Measurements from ENCODE around the gene IL10. TPM values are rescaled to one million over a fixed set of nuclear protein-coding genes. Genes with fewer than 3 reads are reported as not detected.

IL10 gene
- total RNA-seq, 1 experiment from 2014 or later = 0.16 TPM

DNA sequence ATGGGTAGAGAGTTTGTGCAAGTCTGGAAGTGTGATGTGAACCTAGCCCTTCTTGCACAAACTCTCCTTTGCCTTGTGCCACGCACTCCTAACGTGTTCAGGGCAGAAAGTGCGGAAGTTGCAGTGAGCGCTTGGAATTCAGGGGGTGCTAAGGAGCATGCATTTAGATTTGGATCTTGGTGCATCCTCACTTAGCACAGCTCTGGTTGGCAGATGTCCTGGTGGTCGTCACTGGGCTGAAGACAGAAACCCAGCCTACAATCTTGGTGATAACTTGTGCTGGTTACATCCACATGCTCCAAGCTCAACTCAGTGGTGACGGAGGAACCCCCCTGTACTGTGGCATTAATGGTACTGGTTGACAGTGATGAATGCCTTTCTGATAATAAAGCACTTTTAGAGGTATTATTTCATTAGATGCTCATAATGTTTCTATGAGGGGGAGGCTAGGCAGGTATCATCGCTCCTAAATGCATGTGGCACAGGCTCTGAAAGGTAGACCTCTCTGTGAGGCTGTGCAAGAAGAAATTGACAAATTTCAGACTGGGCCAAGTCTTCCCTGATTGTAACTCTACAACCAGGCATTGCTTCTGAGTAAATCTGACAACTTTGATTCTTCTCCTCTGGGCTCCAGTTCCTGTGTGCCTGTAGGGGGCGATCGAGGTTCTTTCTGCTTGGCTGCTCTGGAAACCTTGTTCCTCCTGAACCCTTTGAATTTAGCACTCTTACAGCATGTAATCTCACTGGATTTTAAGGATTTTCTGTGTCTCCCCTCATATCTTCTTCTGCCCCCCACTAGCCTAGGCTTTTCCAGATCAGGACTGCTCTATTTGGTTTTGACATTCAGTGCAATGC is 47.0 kb downstream of the IL10 start:
- H3K36me3 ChIP-seq = peaks cover 11% of the 10 kb centered on the region
- DNase-seq = peak; percentile 42 to 62
- no peak overlapping the region for H3K4me3 ChIP-seq
- H3K9me3 ChIP-seq (replicated peaks) = no peaks in the 10 kb centered on the region
- H3K4me1 ChIP-seq = peaks cover 19% of the 10 kb centered on the region; the same call in 1 of the 2 replicates
- no peaks in the 10 kb centered on the region for H3K27me3 ChIP-seq
- H3K27ac ChIP-seq = no peak overlapping the region

DNA sequence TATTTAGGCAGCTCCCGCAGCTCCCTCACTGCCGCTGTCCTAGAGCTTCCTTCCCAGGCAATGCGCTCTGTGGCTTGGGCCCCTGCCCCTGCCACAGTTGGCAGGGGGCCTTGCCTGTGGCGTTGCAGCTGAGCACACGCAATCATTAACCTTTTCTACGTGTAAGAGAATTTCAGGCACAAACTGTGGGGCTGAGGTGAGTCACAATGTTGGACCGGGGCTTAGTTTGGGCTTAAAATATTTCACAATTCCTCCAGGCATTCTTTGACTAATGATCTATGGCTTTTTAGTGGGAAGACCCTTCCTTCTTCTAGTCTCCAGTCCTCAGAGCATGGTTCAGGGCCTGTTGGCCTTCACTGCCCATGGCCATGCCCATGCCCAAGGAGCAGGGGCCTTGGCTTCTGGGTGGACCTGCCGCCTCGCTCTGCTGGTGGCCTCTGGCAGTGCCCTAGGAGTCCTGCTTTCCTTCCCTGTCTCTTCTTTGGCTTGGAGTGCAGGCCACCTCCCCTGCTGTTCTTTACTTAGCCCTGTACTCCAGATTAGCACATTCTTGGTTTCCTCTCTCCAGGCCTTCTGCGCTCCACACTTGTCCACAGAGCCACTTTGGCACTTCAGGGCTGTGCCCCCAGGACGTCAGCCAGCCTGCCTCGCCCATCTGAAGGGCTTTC is 48.4 kb downstream of the IL10 start:
- Histone ChIP-seq H3K27ac (no peak overlapping the region), H3K4me1 (peaks cover 19% of the 10 kb centered on the region; the same call in 1 of the 2 replicates), H3K36me3 (no peaks in the 10 kb centered on the region; the same call in none of the 2 replicates), H3K9me3 (replicated peaks) (no peaks in the 10 kb centered on the region), H3K27me3 (no peaks in the 10 kb centered on the region), H3K4me3 (no peak overlapping the region)
- no peak for DNase-seq

DNA sequence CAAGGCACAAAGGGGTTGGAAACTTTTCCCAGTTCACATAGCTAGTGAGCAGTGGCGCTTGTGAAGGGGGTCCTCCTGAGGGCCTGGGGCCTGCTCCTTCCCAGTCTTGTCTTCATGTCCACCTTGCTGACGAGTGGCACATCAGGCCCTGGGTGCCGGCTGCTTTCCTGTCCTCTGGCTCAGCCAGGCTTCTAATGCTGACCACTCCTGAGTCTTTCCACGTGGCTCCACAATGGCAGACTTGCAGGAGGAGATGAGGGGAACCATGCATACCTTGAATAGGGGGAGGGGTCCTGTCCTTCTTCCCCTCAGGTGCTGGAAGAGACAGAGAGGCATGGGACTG is 48.9 kb downstream of the IL10 start:
- H3K4me1 ChIP-seq = peaks cover 19% of the 10 kb centered on the region; the same call in 1 of the 2 replicates
- no peaks in the 10 kb centered on the region; the same call in 1 of the 2 replicates for H3K36me3 ChIP-seq
- no peak overlapping the region for H3K27ac ChIP-seq
- no peak for DNase-seq
- H3K9me3 ChIP-seq (replicated peaks) = no peaks in the 10 kb centered on the region
- no peak overlapping the region for H3K4me3 ChIP-seq
- H3K27me3 ChIP-seq = no peaks in the 10 kb centered on the region

DNA sequence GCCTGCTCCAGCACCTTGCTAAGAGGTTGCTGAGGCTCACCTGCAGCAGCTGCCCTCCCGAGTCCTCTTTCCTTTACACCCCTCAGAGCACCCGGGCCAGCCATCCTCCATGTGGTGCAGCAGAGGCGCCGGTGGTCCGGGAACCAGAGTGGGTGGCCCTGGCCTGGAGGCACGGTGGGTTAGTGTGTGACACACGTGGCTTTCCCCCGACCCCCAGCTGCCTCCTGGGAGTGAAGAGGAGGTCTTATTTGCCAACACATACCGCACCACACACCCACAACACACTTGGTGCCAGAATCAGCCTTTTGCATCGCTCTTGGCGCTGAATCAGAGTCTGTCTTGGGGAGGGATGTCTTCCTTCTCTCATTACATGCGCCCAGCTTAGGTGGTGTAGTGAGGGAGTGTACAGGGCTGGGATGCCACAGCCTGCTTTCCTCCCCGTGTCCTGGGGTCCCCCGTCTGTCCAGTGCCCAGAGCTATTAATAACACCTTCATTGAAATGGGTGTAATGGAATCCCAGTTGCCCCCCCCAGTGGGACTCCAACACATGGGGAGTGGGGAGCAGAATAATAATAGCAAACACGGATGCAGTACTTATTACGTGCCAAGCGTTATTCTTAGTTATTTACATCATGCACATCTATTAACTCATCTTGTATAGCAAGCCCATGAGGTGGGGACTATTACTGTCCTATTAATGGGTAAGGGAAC is 49.4 kb downstream of the IL10 start:
- no peak overlapping the region for H3K27ac ChIP-seq
- H3K36me3 ChIP-seq = no peaks in the 10 kb centered on the region; the same call in 1 of the 2 replicates
- peaks cover 19% of the 10 kb centered on the region; the same call in 1 of the 2 replicates for H3K4me1 ChIP-seq
- DNase-seq = peak; percentile 53 to 74
- H3K4me3 ChIP-seq = no peak overlapping the region
- no peaks in the 10 kb centered on the region for H3K27me3 ChIP-seq
- no peaks in the 10 kb centered on the region for H3K9me3 ChIP-seq (replicated peaks)

DNA sequence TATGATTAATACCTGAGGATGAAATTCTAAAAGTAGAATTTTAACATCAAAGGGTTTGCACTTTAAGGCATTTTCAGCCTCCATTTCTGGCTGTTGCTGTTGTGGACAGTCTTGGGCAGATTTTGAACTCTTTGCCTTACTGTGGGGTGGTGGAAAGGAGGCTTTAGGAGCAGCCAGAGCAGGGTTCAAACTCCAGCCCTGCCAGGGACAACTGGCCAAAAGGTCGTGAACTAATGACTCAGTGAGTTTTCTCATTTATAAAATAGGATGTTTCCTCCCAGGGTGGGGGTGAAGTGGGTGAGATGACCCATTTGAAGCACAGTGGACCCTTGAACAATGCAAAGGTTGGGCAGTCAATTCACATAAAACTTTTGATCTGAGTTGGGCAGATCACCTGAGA is 50.8 kb downstream of the IL10 start:
- Histone ChIP-seq H3K27me3 (no peaks in the 10 kb centered on the region), H3K9me3 (replicated peaks) (no peaks in the 10 kb centered on the region), H3K4me3 (no peak overlapping the region), H3K27ac (no peak overlapping the region), H3K36me3 (no peaks in the 10 kb centered on the region; the same call in 1 of the 2 replicates), H3K4me1 (peaks cover 18% of the 10 kb centered on the region; the same call in 1 of the 2 replicates)
- no peak for DNase-seq

DNA sequence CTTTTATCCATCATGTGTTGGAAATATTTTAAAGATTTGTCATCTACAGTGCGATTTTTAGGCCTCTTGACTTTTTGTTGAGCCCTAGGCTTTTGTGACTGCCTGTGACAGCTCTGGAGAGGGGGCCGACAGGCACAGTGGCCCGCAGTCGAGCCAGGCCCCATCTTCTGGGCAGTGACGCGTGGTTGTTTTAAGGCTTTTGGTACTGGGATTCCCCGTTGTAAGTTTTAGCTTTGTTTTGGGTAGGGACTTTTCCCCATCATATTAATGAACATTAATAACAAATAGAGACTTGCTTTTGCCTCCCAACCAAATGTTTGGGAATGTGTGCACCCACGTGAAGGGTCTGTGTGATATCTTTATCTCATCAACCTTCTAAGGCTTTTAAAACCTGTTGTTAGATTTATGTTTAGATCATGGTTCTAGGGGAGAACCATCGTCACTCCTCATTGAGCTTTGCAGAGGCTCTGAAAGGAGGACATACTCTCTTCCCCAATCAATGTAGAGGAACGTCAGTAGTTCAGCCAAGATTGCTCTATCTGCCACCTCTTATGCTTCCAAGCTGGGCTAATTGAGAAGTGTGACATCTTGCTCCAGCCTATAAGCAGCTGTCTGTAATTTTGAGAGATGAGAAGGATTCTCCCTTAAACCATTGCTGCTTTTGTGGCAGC is 53.0 kb downstream of the IL10 start:
- Histone ChIP-seq H3K36me3 (no peaks in the 10 kb centered on the region; the same call in 1 of the 2 replicates), H3K4me3 (no peak overlapping the region), H3K27ac (no peak overlapping the region), H3K4me1 (peaks cover 16% of the 10 kb centered on the region; the same call in 1 of the 2 replicates), H3K9me3 (replicated peaks) (no peaks in the 10 kb centered on the region), H3K27me3 (no peaks in the 10 kb centered on the region)
- DNase-seq = no peak

DNA sequence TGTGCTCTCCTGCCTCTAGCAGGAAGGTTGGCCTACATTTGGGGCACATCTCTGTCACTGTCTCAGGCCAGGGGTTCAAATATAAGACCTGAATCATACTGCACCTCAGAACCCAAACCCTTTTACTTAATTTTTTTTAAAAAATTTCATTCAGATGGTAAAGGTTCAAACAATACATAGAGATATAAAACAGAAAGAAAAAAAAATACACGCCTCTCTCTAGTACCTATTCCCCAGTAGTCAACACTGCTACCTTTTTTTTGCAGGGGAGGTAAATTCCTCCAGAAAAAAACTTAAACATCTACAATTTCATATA is 54.7 kb downstream of the IL10 start:
- Histone ChIP-seq H3K4me1 (peaks cover 9% of the 10 kb centered on the region; the same call in 1 of the 2 replicates), H3K36me3 (no peaks in the 10 kb centered on the region; the same call in 1 of the 2 replicates), H3K27ac (no peak overlapping the region), H3K9me3 (replicated peaks) (no peaks in the 10 kb centered on the region), H3K4me3 (no peak overlapping the region), H3K27me3 (no peaks in the 10 kb centered on the region)
- DNase-seq = no peak

Other genes starting within 250 kb of the IL10 start
- 36.7 and 39.6 TPM in 2 replicates for gene EIF2D, start 160.0 kb downstream of the IL10 start, total RNA-seq (2014; rRNA removed; shearing (Covaris generic))
- gene DYRK3, start 137.0 kb downstream of the IL10 start, total RNA-seq (2014; rRNA removed; shearing (Covaris generic)) = 12.7 and 14.4 TPM in 2 replicates
- 64.4 and 67.6 TPM in 2 replicates for gene MAPKAPK2, start 87.6 kb downstream of the IL10 start, total RNA-seq (2014; rRNA removed; shearing (Covaris generic))
- gene IL19, start 1.7 kb downstream of the IL10 start, total RNA-seq (2014; rRNA removed; shearing (Covaris generic)) = not detected in 2 replicates
- gene IL20, start 93.1 kb upstream of the IL10 start, total RNA-seq (2014; rRNA removed; shearing (Covaris generic)) = not detected in 2 replicates
- not detected in 2 replicates for gene IL24, start 124.9 kb upstream of the IL10 start, total RNA-seq (2014; rRNA removed; shearing (Covaris generic))
- gene FCMR, start 149.4 kb upstream of the IL10 start, total RNA-seq (2014; rRNA removed; shearing (Covaris generic)) = not detected in 2 replicates
- not detected in 2 replicates for gene PIGR, start 174.0 kb upstream of the IL10 start, total RNA-seq (2014; rRNA removed; shearing (Covaris generic))
- gene FCAMR, start 198.0 kb upstream of the IL10 start, total RNA-seq (2014; rRNA removed; shearing (Covaris generic)) = not detected in 2 replicates